Activated CD8-positive, alpha-beta memory T cell treated with anti-CD3 and anti-CD28 coated beads for 36 hours (primary cell): ENCODE data around the gene ATP13A3. TPM values are rescaled to one million over a fixed set of nuclear protein-coding genes. Genes with fewer than 3 reads are reported as not detected.

Experiments
- CTCF ChIA-PET: fragments of 350-600 bp; sonication (Branson Sonifier 250); formaldehyde crosslinking; loops from one replicate; lab custom pipeline; 2021; ENCODE audit warnings: antibody characterized with exemption; lab: Charles Lee
- POLR2A ChIA-PET: fragments of 350-600 bp; sonication (Branson Sonifier 250); formaldehyde crosslinking; loops from one replicate; lab custom pipeline; 2021; ENCODE audit warnings: antibody characterized with exemption; lab: Charles Lee
- total RNA-seq, 2 experiments: library from RNA; stranded (reverse); gene quantifications; one replicate each; pipeline ENCODE4 v1.2.3, GENCODE V29; 2021

The ATP13A3 gene
- total RNA-seq, 2 experiments from 2014 or later = 186 to 213 TPM

DNA sequence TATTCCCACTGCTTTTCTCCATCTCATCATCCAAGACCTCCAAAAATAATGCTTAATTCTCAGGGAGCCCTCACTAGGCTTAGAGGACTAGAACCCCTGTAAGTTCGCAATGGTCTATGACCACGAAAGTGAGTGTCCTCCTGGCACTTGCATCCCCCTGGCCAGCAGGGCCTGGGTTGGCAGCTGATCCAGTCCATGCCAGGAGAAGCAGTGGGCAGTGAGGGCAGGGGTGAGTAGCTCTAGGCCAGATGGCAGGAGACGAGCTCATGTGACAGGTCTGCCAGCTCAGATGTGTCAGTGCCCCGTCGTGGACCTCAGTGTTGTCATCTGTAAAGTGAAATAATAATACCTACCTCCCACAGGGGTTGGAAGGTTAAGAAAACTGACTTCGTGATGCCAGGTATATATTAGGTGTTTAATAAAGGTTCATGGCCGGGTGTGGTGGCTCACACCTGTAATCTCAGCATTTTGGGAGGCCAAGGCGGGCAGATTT, 98.8 kb downstream of the ATP13A3 start:
- ChIA-PET CTCF (no interaction called here), POLR2A (no interaction called here)

- ChIA-PET POLR2A (no interaction called here), CTCF (no interaction called here)
These were observed 99.5 kb downstream of the ATP13A3 start for GRCh38 chr3:194387276-194387675.

GRCh38 chr3:194386648-194387047, 100.2 kb downstream of the ATP13A3 start:
- ChIA-PET CTCF (no interaction called here), POLR2A (no interaction called here)

DNA sequence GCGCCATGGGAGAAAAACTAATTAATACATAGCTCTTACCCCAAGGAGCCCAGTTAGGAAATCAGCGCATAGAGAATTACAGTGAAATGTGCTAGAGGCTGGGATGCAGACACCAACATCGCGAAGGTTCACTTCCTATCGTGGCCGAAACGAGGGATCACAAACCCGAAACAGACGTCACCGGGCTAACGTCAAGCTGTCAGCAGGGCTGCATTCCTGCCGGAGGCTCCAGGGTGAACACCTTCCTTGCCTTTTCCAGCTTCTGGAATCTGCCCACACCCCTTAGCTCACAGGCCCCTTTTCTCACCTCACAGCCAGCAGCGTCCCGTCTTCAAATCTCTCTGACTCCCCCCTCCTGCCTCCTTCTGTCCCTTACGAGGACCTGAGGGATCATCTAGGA, 100.7 kb downstream of the ATP13A3 start:
- CTCF ChIA-PET = interaction anchor here (0.8 kb wide), 1 partner anchor 21 kb away, joined by 3 read pairs; no protein-coding TSS in a partner anchor
- POLR2A ChIA-PET = no interaction called here

GRCh38 chr3:194384569-194385001, 102.2 kb downstream of the ATP13A3 start:
- ChIA-PET POLR2A (no interaction called here), CTCF (no interaction called here)

GRCh38 chr3:194384156-194384555, 102.6 kb downstream of the ATP13A3 start:
- CTCF ChIA-PET = no interaction called here
- POLR2A ChIA-PET = no interaction called here

DNA sequence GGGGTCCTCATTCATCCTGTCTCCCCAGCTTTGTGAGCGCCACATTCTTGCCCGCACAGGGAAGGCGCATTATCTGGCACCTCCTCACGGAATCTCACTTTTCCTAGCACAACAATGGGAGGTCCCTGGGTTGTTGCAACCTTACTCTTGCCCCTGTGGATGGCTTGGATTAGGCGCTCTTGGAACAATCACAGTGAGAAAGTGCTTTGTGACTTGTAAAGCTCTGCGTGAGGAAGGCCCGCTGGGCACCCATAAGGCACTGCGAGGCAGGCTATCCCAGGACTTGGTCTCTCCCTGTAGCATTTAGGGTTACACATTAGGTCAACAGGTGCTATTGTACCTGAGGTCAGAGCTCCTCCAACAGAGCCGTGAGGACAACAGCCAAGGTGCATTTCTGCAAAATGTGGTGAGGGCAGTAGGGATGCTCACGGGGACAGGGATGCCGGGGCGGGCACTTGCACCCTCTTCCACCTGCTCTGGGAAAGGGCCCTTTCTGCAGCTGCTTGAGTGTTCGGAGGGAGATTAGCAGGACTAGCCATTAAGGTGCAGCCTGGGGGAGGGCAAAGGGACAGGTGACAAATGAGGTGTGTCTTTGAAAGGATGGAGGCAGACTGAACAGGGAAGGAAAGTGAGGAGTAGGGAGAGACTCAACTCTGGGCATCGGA, 103.4 kb downstream of the ATP13A3 start:
- ChIA-PET CTCF (no interaction called here), POLR2A (interaction anchor here (0.6 kb wide), 1 partner anchor 426 kb away, joined by 5 read pairs; no protein-coding TSS in a partner anchor)

DNA sequence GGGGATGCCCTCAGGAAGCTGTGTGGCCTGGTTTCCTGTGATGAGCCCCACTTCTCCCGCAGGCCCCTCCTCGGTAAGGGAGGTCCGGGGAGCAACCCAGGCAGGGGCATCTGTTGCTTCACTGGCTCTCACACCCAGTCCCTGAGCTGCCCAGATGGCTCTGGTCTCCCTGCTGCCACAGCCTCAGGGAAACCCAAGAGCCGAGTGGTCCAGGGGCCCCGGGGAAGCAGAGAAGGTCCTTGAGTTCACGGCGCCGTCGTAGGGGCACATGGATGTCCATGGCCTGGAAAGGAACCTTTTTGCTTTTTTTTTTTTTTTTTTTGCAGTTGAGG, 103.9 kb downstream of the ATP13A3 start:
- CTCF ChIA-PET = no interaction called here
- POLR2A ChIA-PET = interaction anchor here (0.6 kb wide), 1 partner anchor 427 kb away, joined by 5 read pairs; no protein-coding TSS in a partner anchor

GRCh38 chr3:194382196-194382891, 104.5 kb downstream of the ATP13A3 start:
- POLR2A ChIA-PET = no interaction called here

GRCh38 chr3:194381460-194381875, 105.3 kb downstream of the ATP13A3 start:
- ChIA-PET CTCF (no interaction called here), POLR2A (no interaction called here)

More at GRCh38 chr3:194382196-194382891, 104.5 kb downstream of the ATP13A3 start:
- CTCF ChIA-PET = no interaction called here

- CTCF ChIA-PET = no interaction called here
- POLR2A ChIA-PET = no interaction called here
These were observed 106.5 kb downstream of the ATP13A3 start for GRCh38 chr3:194380326-194380725.

DNA sequence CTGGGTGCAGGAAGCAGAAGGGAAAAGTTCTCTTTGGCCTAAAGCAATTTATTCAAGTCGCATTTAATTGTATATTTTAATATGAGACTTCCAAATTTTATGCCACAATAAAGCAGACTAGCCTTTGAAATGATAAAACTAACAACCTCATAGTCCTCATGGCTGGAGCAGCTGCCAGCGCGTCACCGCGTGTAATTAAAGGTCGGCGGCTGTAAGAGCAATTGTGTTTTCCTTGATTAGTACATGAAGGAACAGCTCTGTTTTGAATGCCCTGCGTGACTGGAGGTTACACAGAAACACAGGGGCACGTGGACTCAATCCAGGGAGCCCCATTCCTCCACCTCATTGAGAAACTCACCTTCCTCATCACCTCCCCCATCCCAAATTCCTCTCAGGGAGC, 107.2 kb downstream of the ATP13A3 start:
- ChIA-PET CTCF (interaction anchor here (1.0 kb wide), 1 partner anchor 9 kb away, joined by 3 read pairs; no protein-coding TSS in a partner anchor), POLR2A (no interaction called here)

DNA sequence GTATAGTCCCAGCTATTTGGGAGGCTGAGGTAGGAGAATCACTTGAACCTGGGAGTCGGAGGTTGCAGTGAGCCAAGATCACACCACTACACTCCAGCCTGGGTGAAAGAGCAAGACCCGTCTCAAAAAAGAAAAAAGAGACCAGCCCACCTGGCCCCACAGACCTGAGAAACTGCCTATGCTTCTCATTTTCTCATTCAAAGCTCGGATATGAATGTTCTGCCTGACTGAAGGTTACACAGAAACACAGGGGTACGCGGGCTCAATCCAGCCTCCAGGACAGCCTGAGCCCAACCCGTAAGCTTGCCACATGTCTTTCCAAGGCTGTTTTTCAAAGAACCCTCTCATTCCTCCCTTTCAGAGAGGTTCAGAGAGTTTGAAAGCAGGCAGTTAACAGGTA, 107.6 kb downstream of the ATP13A3 start:
- CTCF ChIA-PET = interaction anchor here (1.0 kb wide), 1 partner anchor 9 kb away, joined by 3 read pairs; no protein-coding TSS in a partner anchor
- POLR2A ChIA-PET = no interaction called here

DNA sequence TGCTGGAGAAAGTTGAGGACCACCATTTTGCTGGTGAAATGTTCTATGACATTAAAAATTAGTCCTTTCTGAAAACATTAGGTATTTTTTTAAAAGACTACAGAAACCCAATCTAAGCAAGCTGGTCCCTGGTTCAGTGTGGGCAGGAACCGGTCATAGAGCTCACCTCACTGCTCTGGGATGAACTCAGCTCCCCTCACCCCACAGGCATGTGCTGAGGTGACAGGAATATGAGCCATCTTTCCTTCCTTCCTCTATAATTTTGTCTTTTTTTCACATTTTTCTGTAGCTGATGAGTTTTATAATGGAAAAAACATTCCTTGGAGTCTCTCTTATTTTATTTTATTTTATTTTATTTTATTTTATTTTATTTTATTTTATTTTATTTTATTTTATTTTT, 109.1 kb downstream of the ATP13A3 start:
- CTCF ChIA-PET = no interaction called here
- POLR2A ChIA-PET = no interaction called here

- ChIA-PET CTCF (no interaction called here), POLR2A (no interaction called here)
These were observed 110.6 kb downstream of the ATP13A3 start for GRCh38 chr3:194376241-194376560.

DNA sequence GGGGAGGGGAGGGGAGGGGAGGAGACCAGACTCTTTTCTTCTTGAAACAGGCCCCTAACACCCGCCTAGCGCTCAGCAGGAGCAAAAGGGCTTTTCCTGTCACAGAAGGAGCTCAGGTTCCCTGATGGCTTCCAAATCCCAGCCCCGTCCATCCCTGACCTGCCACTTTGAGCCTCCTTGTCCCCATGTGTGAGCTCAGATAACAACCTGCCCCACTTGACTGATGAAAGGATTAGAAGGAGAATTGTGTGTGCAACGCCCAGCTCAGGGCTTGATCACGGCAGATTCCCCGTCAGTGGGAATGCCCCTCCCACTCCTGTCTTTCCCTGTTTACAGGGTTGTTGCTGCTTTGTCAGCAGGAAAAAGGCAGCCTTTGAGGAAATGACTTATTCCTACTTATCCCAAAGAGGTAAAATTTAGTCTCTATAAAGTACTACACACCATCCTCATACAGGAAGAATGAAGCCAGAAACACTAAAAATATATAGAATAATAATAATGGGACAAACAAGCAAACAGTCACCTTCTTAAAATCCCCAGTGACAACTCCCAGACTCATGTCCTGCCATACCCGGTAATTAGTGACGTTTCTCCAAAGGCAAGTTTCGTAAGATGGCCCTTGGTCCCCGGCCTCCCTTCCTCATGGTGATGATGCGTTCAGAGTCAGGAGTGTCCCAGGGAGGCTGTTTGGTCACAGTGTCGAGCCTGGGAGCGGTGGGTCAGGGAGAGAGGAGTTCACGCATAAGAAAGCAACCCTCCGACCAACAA, 111.1 kb downstream of the ATP13A3 start:
- ChIA-PET POLR2A (no interaction called here), CTCF (interaction anchor here (0.6 to 1.2 kb wide), 2 partner anchors 31 to 649 kb away, joined by 3 to 4 read pairs; no protein-coding TSS in a partner anchor)

GRCh38 chr3:194374935-194375334, 111.9 kb downstream of the ATP13A3 start:
- CTCF ChIA-PET = interaction anchor here (0.6 to 1.2 kb wide), 2 partner anchors 30 to 650 kb away, joined by 3 to 4 read pairs; no protein-coding TSS in a partner anchor

GRCh38 chr3:194373899-194374298, 112.9 kb downstream of the ATP13A3 start:
- ChIA-PET CTCF (no interaction called here), POLR2A (interaction anchor here (0.6 kb wide), 1 partner anchor 262 kb away, joined by 3 read pairs; no protein-coding TSS in a partner anchor)

More at GRCh38 chr3:194374935-194375334, 111.9 kb downstream of the ATP13A3 start:
- POLR2A ChIA-PET = no interaction called here

DNA sequence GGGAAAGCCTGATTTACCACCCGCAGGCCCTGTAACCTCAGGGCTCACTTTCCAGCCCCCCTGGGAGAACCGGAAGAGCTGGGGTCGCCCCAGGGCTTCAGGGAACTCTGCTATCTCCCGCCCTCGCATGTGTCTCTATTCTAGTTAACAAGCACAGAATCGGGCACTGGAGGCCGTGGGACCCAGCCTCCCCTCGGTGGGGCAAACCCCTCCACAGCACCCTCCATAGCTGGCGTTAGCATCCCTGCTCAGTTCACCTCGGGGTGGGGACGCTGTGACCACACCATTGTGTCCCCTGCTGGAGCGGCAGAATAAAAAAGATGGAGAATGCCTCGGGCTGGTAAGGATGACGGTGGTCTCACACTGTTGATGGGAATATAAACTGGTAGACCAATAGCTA, 113.8 kb downstream of the ATP13A3 start:
- CTCF ChIA-PET = no interaction called here
- POLR2A ChIA-PET = no interaction called here

GRCh38 chr3:194370753-194371152, 116.0 kb downstream of the ATP13A3 start:
- CTCF ChIA-PET = interaction anchor here (0.9 kb wide), 1 partner anchor 9 kb away, joined by 3 read pairs; no protein-coding TSS in a partner anchor
- POLR2A ChIA-PET = no interaction called here
